Stimulated activated effector memory CD8-positive, alpha-beta T cell treated with anti-CD3 and anti-CD28 coated beads, Interleukin-12 subunit alpha, Interleukin-12 subunit beta, amount 100 ng/mL, for 72 hours (primary cell): Measurements from ENCODE around the gene MLLT11.

Source experiments
- ATAC-seq: fragments of 150-1000 bp; cut with Tn5 transposase; 2 replicates; pipeline ENCODE4 v1.10.0; 2021
- DNase-seq, 2 donors: peaks; one replicate each; pipeline ENCODE4 v3.0.0; 2021 to 2022; ENCODE audit warnings: low spot score in 2 of 2
- H3K27ac Mint-ChIP-seq: one replicate; pipeline ENCODE4 v1.8.0; 2022; ENCODE audit warnings: mild to moderate bottlenecking, mixed read lengths
- H3K36me3 Mint-ChIP-seq: one replicate; pipeline ENCODE4 v1.8.0; 2022; ENCODE audit warnings: mild to moderate bottlenecking, mixed read lengths
- H3K4me1 Mint-ChIP-seq: one replicate; pipeline ENCODE4 v1.8.0; 2022; ENCODE audit warnings: mixed read lengths
- H3K4me3 Mint-ChIP-seq: one replicate; pipeline ENCODE4 v1.8.0; 2022; ENCODE audit warnings: mild to moderate bottlenecking, mixed read lengths
- H3K9me3 Mint-ChIP-seq: one replicate; pipeline ENCODE4 v1.8.0; 2022; ENCODE audit warnings: mixed read lengths

Gene MLLT11

GRCh38 chr1:151048645-151049032 lies 11.6 kb upstream of the MLLT11 start:
- Mint-ChIP-seq H3K9me3 (no peaks in the 10 kb centered on the region), H3K36me3 (peaks cover 49% of the 10 kb centered on the region), H3K4me3 (peak overlapping the region; percentile 91), H3K4me1 (peaks cover 43% of the 10 kb centered on the region), H3K27ac (peak overlapping the region; percentile 93)
- DNase-seq (no peak), ATAC-seq (no peak)

- H3K27ac Mint-ChIP-seq, result peak overlapping the region; percentile 43
- H3K9me3 Mint-ChIP-seq, result no peaks in the 10 kb centered on the region
- H3K36me3 Mint-ChIP-seq, result peaks cover 57% of the 10 kb centered on the region
- peaks cover 42% of the 10 kb centered on the region for H3K4me1 Mint-ChIP-seq
- no peak for DNase-seq
- H3K4me3 Mint-ChIP-seq, result peak overlapping the region; percentile 91
- ATAC-seq, result no peak
These were observed 10.7 kb upstream of the MLLT11 start for GRCh38 chr1:151049458-151049857.

GRCh38 chr1:151050051-151050688 lies 10.0 kb upstream of the MLLT11 start:
- DNase-seq (no peak), ATAC-seq (no peak)
- H3K9me3 Mint-ChIP-seq, result no peaks in the 10 kb centered on the region
- H3K36me3 Mint-ChIP-seq, result peaks cover 65% of the 10 kb centered on the region
- peaks cover 49% of the 10 kb centered on the region for H3K4me1 Mint-ChIP-seq
- peak overlapping the region; percentile 43 for H3K27ac Mint-ChIP-seq
- no peak overlapping the region for H3K4me3 Mint-ChIP-seq

GRCh38 chr1:151051356-151052009 lies 8.7 kb upstream of the MLLT11 start:
- H3K4me3 Mint-ChIP-seq, result no peak overlapping the region
- peaks cover 78% of the 10 kb centered on the region for H3K36me3 Mint-ChIP-seq
- H3K27ac Mint-ChIP-seq, result peak overlapping the region; percentile 97
- DNase-seq, result no peak
- no peaks in the 10 kb centered on the region for H3K9me3 Mint-ChIP-seq
- H3K4me1 Mint-ChIP-seq, result peaks cover 56% of the 10 kb centered on the region
- ATAC-seq, result no peak

GRCh38 chr1:151054971-151055547 lies 5.1 kb upstream of the MLLT11 start:
- no peak for DNase-seq
- Mint-ChIP-seq H3K4me3 (peak overlapping the region; percentile 94), H3K36me3 (peaks cover 94% of the 10 kb centered on the region), H3K9me3 (no peaks in the 10 kb centered on the region), H3K4me1 (peaks cover 52% of the 10 kb centered on the region), H3K27ac (peak overlapping the region; percentile 97)
- no peak for ATAC-seq

GRCh38 chr1:151055581-151055980 lies 4.6 kb upstream of the MLLT11 start:
- Mint-ChIP-seq H3K4me3 (peak overlapping the region; percentile 94), H3K36me3 (peaks cover 89% of the 10 kb centered on the region), H3K27ac (peak overlapping the region; percentile 97), H3K4me1 (peaks cover 53% of the 10 kb centered on the region), H3K9me3 (no peaks in the 10 kb centered on the region)
- DNase-seq, result no peak
- no peak for ATAC-seq

GRCh38 chr1:151056149-151056548 lies 4.0 kb upstream of the MLLT11 start:
- peak overlapping the region; percentile 94 for H3K4me3 Mint-ChIP-seq
- peaks cover 53% of the 10 kb centered on the region for H3K4me1 Mint-ChIP-seq
- peak overlapping the region; percentile 97 for H3K27ac Mint-ChIP-seq
- H3K9me3 Mint-ChIP-seq, result no peaks in the 10 kb centered on the region
- DNase-seq (no peak), ATAC-seq (no peak)
- peaks cover 83% of the 10 kb centered on the region for H3K36me3 Mint-ChIP-seq

- Mint-ChIP-seq H3K4me1 (peaks cover 53% of the 10 kb centered on the region), H3K9me3 (no peaks in the 10 kb centered on the region)
- ATAC-seq, result no peak
These were observed 1.5 kb upstream of the MLLT11 start for GRCh38 chr1:151058692-151059091.

GRCh38 chr1:151059109-151060006 lies 839 bp upstream of the MLLT11 start, which contains the start of gene CDC42SE1:
CDC42SE1 (minus strand) TSS chr1:151059622; CDS start chr1:151055730, 3,892 bp downstream.
- Mint-ChIP-seq H3K9me3 (no peaks in the 10 kb centered on the region), H3K27ac (peak within 1 kb of the TSS; percentile 97), H3K4me3 (peak within 1 kb of the TSS; percentile 94), H3K4me1 (peaks cover 52% of the 10 kb centered on the region), H3K36me3 (peaks cover 51% of the 10 kb centered on the region)
- ATAC-seq (peak; percentile 89), DNase-seq (peak; percentile 77 to 90)

More at GRCh38 chr1:151058692-151059091, 1.5 kb upstream of the MLLT11 start:
- H3K27ac Mint-ChIP-seq, result peak overlapping the region; percentile 97
- H3K36me3 Mint-ChIP-seq, result peaks cover 58% of the 10 kb centered on the region
- DNase-seq, result no peak
- H3K4me3 Mint-ChIP-seq, result peak overlapping the region; percentile 94

GRCh38 chr1:151060657-151061421 lies 642 bp downstream of the MLLT11 start:
- Mint-ChIP-seq H3K4me3 (peak overlapping the region; percentile 94), H3K4me1 (peaks cover 37% of the 10 kb centered on the region), H3K27ac (peak overlapping the region; percentile 97), H3K36me3 (peaks cover 36% of the 10 kb centered on the region), H3K9me3 (no peaks in the 10 kb centered on the region)
- DNase-seq (no peak), ATAC-seq (no peak)

GRCh38 chr1:151061704-151062103 lies 1.5 kb downstream of the MLLT11 start:
- peaks cover 28% of the 10 kb centered on the region for H3K36me3 Mint-ChIP-seq
- DNase-seq (no peak), ATAC-seq (no peak)
- no peak overlapping the region for H3K27ac Mint-ChIP-seq
- H3K9me3 Mint-ChIP-seq, result no peaks in the 10 kb centered on the region
- H3K4me1 Mint-ChIP-seq, result peaks cover 28% of the 10 kb centered on the region
- H3K4me3 Mint-ChIP-seq, result peak overlapping the region; percentile 94

- peaks cover 17% of the 10 kb centered on the region for H3K4me1 Mint-ChIP-seq
- no peak overlapping the region for H3K27ac Mint-ChIP-seq
- H3K4me3 Mint-ChIP-seq, result no peak overlapping the region
- DNase-seq, result no peak
- peaks cover 16% of the 10 kb centered on the region for H3K36me3 Mint-ChIP-seq
- ATAC-seq, result no peak
- no peaks in the 10 kb centered on the region for H3K9me3 Mint-ChIP-seq
These were observed 2.7 kb downstream of the MLLT11 start for GRCh38 chr1:151062741-151063371.

GRCh38 chr1:151065089-151065645 lies 5.0 kb downstream of the MLLT11 start:
- H3K4me1 Mint-ChIP-seq, result peaks cover 4% of the 10 kb centered on the region
- H3K9me3 Mint-ChIP-seq, result no peaks in the 10 kb centered on the region
- H3K4me3 Mint-ChIP-seq, result no peak overlapping the region
- no peak overlapping the region for H3K27ac Mint-ChIP-seq
- ATAC-seq (no peak), DNase-seq (no peak)
- H3K36me3 Mint-ChIP-seq, result peaks cover 2% of the 10 kb centered on the region

GRCh38 chr1:151067185-151067584 lies 7.0 kb downstream of the MLLT11 start:
- H3K27ac Mint-ChIP-seq, result no peak overlapping the region
- no peak overlapping the region for H3K4me3 Mint-ChIP-seq
- H3K36me3 Mint-ChIP-seq, result peaks cover 22% of the 10 kb centered on the region
- H3K4me1 Mint-ChIP-seq, result peaks cover 6% of the 10 kb centered on the region
- no peak for ATAC-seq
- no peaks in the 10 kb centered on the region for H3K9me3 Mint-ChIP-seq
- no peak for DNase-seq
